GM12865 (cell line): ENCODE data around the gene SF3A2.

ENCODE experiments used
- DNase-seq: peaks from one replicate; pipeline ENCODE4 v3.0.0; 2010; ENCODE audit warnings: low read depth
- H3K4me3 ChIP-seq: 2 replicates; pipeline ENCODE4 v1.5.1; 2011; ENCODE audit warnings: mild to moderate bottlenecking, low read depth, low read length, control low read depth
- CTCF ChIP-seq: IDR thresholded peaks from 2 replicates; pipeline ENCODE4 v1.5.1; 2011; ENCODE audit warnings: low read length, control low read depth, low read depth, inconsistent platforms; ENCODE audit not compliant: insufficient read depth; ENCODE audit errors: missing control alignments

SF3A2 gene

GRCh38 chr19:2226051-2226839 lies 10.4 kb upstream of the SF3A2 start:
- no peak for TF ChIP-seq CTCF
- H3K4me3 ChIP-seq: no peak overlapping the region
- no peak for DNase-seq

GRCh38 chr19:2226840-2227360 lies 9.7 kb upstream of the SF3A2 start:
- H3K4me3 ChIP-seq: no peak overlapping the region
- TF ChIP-seq CTCF: no peak
- no peak for DNase-seq

- peak; percentile 10 for TF ChIP-seq CTCF
- no peak overlapping the region for H3K4me3 ChIP-seq
- peak; percentile 85 for DNase-seq
These were observed 9.0 kb upstream of the SF3A2 start for GRCh38 chr19:2227415-2228156.

GRCh38 chr19:2228157-2229030 lies 8.2 kb upstream of the SF3A2 start:
- no peak for DNase-seq
- no peak for TF ChIP-seq CTCF
- H3K4me3 ChIP-seq: no peak overlapping the region

GRCh38 chr19:2229103-2230032 lies 7.3 kb upstream of the SF3A2 start:
- DNase-seq: no peak
- H3K4me3 ChIP-seq: no peak overlapping the region
- no peak for TF ChIP-seq CTCF

GRCh38 chr19:2230033-2230531 lies 6.5 kb upstream of the SF3A2 start:
- no peak for TF ChIP-seq CTCF
- DNase-seq: no peak
- H3K4me3 ChIP-seq: no peak overlapping the region
